GM19468 (cell line): ENCODE data around the gene PLAAT4.
A peak's percentile ranks its signal among the peaks of the same experiment; 100 is the strongest.
"Not testable (repeated sequence)": the region's sequence is repeated elsewhere in the genome, so short reads cannot be mapped to it uniquely, and the experiment has no call there.

Experiments used
- ATAC-seq: cut with Tn5 transposase; IDR thresholded peaks from one replicate; pipeline ENCODE4 v1.9.1; 2021; ENCODE audit warnings: mild to moderate bottlenecking, moderate library complexity, moderate number of reproducible peaks; ENCODE audit not compliant: unreplicated experiment; ENCODE audit errors: extremely low read depth

The PLAAT4 gene

GRCh38 chr11:63537293-63538101, 889 bp downstream of the PLAAT4 start:
- ATAC-seq = no peak

GRCh38 chr11:63542506-63542905, 5.9 kb downstream of the PLAAT4 start:
- not testable (repeated sequence) for ATAC-seq

- no peak for ATAC-seq
Measured at GRCh38 chr11:63543711-63544110, 7.1 kb downstream of the PLAAT4 start.

GRCh38 chr11:63547061-63547460, 10.5 kb downstream of the PLAAT4 start:
- ATAC-seq = no peak

- ATAC-seq = no peak
Measured at GRCh38 chr11:63548178-63548577, 11.6 kb downstream of the PLAAT4 start.

GRCh38 chr11:63549411-63549810, 12.8 kb downstream of the PLAAT4 start:
- ATAC-seq = no peak

- not testable (repeated sequence) for ATAC-seq
Measured at GRCh38 chr11:63550156-63550700, 13.6 kb downstream of the PLAAT4 start.

GRCh38 chr11:63551091-63551888, 14.7 kb downstream of the PLAAT4 start:
- no peak for ATAC-seq

GRCh38 chr11:63551889-63552266, 15.3 kb downstream of the PLAAT4 start:
- ATAC-seq = no peak

- ATAC-seq = no peak
Measured at GRCh38 chr11:63552921-63553320, 16.3 kb downstream of the PLAAT4 start.

GRCh38 chr11:63553759-63554158, 17.2 kb downstream of the PLAAT4 start:
- ATAC-seq = peak; percentile 75

- ATAC-seq = no peak
Measured at GRCh38 chr11:63554877-63555223, 18.2 kb downstream of the PLAAT4 start.

- no peak for ATAC-seq
Measured at GRCh38 chr11:63556404-63557013, 19.9 kb downstream of the PLAAT4 start.

GRCh38 chr11:63557570-63557969, 21.0 kb downstream of the PLAAT4 start:
- ATAC-seq = no peak

GRCh38 chr11:63558459-63559157, 22.0 kb downstream of the PLAAT4 start:
- no peak for ATAC-seq

- no peak for ATAC-seq
Measured at GRCh38 chr11:63560506-63561180, 24.0 kb downstream of the PLAAT4 start.

- no peak for ATAC-seq
Measured at GRCh38 chr11:63563201-63564055, 26.8 kb downstream of the PLAAT4 start, which contains the start of gene PLAAT2. TSS of gene PLAAT2 (minus strand) at chr11:63563379. CDS start at chr11:63563324, 55 bp downstream.

GRCh38 chr11:63564056-63564774, 27.6 kb downstream of the PLAAT4 start:
- peak; percentile 49 for ATAC-seq
